ENCODE measurements around the gene CCR4.
"Not testable (repeated sequence)": the region's sequence is repeated elsewhere in the genome, so short reads cannot be mapped to it uniquely, and the experiment has no call there.

CCR4 gene

GRCh38 chr3:32951410-32951811, at the start of gene CCR4:
TSS of gene CCR4 (plus strand) at chr3:32951644. CDS start at chr3:32953423, 1,779 bp downstream.
- no peak for DNase-seq

GRCh38 chr3:32902887-32903371, 48.5 kb upstream of the CCR4 start:
- DNase-seq, result not testable (repeated sequence)

- no peak for DNase-seq
Measured at GRCh38 chr3:32903953-32904352, 47.5 kb upstream of the CCR4 start.

DNA sequence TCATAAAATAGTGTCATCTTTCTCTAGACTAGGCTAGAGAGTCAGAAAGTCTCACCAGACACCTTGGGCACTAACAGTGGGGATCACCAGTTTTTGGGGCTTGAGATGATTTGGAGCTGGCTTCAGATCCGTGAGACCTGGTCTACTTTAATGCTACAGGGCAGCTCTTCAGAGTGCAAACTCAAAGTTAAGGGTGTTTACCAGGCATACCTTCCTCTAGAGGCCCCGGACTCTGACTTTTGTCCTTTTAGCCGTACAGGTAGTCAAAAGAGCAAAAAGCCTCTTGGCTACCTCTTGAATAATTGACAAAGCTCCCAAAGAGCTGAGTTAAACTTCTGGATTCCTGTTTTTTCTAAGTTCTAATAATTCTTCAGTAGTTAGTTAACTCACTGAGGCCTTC, 41.4 kb upstream of the CCR4 start:
- no peak for DNase-seq

DNA sequence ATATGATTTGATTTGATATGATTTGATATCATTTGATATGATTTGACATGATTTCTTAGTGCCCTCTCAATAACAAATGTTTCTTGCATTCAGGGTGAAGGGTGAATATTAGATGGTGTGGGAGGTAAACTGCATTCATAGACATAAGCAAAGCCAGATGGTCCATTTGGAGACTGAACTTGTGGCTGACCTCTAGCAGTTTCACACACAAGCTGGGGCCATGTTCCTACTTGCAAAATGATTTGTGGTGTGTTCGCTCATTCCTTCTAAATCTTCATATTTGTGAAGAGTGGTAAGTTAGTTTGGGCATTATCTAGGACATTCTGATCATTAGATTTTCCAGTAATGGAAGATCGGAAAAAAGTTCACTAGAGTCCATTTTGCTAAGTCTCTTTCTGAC, 40.5 kb upstream of the CCR4 start:
- DNase-seq, result no peak

- DNase-seq, result no peak
Measured at GRCh38 chr3:32912046-32912445, 39.4 kb upstream of the CCR4 start.

DNA sequence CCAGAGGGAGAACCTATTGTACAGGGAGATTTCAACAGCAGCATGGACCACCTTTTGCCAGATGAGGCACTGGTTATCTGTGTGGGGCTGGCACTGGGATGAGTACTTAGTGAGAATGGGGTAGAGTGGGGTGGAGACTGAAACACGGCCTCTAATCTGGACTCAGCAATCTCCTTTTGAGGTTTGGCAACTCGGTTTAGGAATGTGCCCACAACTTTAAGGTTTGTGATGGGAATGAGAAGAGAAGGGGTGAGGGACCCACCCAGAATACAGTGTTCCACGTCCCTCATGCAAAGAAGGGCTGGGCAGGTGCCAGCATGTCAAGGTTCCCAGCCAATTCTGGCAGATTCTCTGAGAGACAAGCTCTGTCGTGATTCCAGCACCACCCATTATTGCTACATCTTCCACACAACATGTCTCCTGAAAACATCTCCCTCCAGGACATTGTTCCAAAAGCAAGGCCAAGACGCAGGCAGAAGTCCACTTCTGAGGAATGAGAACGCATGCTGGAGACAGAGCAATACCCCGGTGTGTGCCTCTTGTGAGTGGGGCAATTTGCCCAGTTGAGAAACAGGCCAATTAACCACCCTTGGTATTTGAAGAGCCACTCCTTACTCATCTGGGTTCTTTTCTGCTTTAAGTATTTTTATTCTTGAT, 37.5 kb upstream of the CCR4 start:
- no peak for DNase-seq

GRCh38 chr3:32919920-32920319, 31.5 kb upstream of the CCR4 start:
- no peak for DNase-seq

- DNase-seq, result no peak
Measured at GRCh38 chr3:32922078-32922477, 29.4 kb upstream of the CCR4 start.

- DNase-seq, result no peak
Measured at GRCh38 chr3:32930161-32930560, 21.3 kb upstream of the CCR4 start.

DNA sequence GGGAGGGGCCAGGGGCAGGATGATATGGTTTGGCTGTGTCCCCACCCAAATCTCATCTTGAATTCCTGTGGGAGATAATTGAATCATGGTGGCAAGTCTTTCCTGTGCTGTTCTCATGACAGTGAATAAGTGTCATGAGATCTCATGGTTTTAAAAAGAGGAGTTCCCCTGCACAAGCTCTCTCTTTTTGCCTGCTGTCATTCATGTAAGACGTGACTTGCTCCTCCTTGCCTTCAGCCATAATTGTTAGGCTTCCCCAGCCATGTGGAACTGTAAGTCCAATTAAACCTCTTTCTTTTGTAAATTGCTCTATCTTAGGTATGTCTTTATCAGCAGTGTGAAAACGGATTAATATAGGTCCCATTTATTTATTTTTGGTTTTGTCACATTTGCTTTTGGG, 20.2 kb upstream of the CCR4 start:
- DNase-seq, result not testable (repeated sequence)

DNA sequence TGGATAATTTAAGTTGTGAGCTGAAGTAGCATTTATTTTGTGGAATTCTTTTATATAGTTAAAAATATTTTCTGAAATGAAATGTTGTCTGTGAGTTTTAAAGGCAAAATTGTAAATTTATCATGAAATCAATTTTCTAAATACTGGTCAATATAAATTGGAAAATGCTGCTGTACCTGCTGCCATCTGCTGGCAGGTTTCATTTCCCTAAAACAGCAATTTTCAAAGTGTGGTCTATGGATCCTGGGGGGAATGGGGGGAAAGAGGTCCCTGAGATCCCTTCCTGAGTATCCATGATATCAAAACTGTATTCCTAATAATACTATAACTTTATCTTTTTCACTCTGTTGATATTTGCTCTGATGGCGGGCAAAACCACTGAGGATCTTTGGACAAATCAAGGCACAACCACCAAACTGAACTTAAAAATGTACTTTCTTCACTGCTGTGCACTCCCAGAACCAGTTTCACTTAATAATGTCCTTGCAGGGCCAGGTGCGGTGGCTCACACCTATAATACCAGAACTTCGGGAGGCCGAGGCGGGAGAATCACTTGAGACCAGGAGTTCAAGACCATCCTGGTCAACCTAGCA, 17.2 kb upstream of the CCR4 start:
- DNase-seq, result peak; percentile 15

DNA sequence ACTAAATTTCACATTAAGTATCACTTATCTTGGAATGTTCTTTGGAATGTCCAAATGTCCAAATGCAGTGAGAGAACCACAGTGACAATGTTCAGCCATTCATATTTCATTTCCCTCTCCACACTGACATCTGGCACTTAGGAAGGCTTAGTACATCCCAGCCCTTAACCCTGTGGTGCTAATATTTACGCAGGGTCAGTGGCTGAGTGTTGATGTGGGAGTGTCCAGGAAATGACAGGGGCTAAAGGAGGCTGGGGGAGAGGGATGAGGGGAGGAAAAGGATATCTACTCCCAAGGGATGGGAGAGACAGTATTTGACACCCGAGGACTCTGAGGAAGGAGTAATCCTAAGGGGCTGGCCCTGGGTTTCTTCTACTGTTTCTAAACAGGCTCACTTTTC, 14.1 kb upstream of the CCR4 start:
- no peak for DNase-seq

GRCh38 chr3:32939531-32940284, 11.7 kb upstream of the CCR4 start:
- DNase-seq, result not testable (repeated sequence)

GRCh38 chr3:32940726-32941125, 10.7 kb upstream of the CCR4 start:
- DNase-seq, result no peak

DNA sequence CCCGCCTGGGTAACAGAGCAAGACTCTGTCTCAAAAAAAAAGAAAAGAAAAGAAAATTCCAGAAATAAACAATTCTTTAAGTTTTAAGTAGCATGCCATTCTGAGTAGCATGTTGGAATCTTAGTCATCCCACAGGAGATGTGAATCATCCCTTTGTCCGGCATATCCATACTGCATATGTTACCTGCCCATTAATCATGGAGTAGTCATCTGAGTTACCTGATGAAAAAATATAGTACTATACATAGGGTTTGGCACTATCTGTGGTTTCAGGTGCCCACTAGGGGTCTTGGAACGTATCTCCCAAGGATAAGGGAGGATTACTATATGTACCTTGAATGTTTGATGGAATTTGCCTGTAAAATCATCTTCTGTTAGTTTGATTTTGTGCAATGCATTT, 6.3 kb upstream of the CCR4 start:
- no peak for DNase-seq

DNA sequence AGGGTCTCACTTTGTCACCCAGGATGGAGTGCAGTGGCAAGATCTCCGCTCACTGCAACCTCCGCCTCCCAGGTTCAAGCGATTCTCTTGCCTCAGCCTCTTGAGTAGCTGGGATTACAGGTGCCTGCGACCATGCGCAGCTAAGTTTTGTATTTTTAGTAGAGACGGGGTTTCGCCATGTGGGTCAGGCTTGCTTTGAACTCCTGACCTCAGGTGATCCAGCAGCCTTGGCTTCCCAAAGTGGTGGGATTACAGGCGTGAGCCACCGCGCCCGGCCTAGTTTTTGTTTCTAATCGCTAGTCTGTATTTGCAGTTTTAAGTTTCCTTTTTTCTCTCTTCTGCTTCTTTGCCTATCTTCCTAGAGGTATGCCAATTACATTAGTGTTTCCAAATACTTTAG, 5.8 kb upstream of the CCR4 start:
- DNase-seq, result not testable (repeated sequence)

GRCh38 chr3:32946973-32947788, 4.3 kb upstream of the CCR4 start:
- DNase-seq, result peak; percentile 19

- peak; percentile 84 for DNase-seq
Measured at GRCh38 chr3:32947789-32948238, 3.6 kb upstream of the CCR4 start.

GRCh38 chr3:32948625-32949445, 2.6 kb upstream of the CCR4 start:
- DNase-seq, result peak; percentile 12

- no peak for DNase-seq
Measured at GRCh38 chr3:32950516-32950915, 928 bp upstream of the CCR4 start.

Measured in NCI-H146 (cell line).